ENCODE results near the gene C19orf53.
"Not testable (repeated sequence)": the region's sequence is repeated elsewhere in the genome, so short reads cannot be mapped to it uniquely, and the experiment has no call there.

C19orf53 gene

DNA sequence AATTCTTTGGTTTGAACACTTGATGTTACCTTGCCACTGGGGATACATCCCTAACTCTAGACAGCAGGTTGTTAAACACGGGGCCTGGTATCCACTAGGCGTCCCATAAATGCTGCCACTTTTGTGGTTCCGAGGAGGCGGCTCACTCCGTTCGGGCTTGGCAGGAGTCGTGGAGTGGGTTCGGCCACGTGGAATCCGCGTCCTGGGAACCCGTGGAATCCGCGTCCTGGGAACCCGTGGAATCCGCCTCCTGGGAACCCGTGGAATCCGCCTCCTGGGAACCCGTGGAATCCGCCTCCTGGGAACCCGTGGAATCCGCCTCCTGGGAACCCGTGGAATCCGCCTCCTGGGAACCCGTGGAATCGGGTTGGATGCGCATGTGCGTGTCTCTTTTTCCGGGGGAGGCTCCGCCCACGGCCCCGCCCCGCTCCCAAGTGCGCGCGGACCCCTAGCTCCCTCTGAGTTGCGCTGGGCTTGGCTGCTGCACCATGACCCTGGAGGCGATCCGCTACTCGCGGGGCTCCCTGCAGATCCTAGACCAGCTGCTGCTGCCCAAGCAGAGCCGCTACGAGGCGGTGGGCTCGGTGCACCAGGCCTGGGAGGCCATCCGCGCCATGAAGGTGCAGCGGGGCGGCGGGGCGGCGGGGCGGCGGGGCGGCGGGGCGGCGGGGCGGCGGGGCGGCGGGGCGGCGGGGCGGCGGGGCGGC, 10.0 kb upstream of the C19orf53 start, which contains the start of gene MRI1:
TSS of gene MRI1 (plus strand) at position 422 of the 707 bp plus-strand sequence. CDS start at position 489, 67 bp downstream.
- no peak for DNase-seq

DNA sequence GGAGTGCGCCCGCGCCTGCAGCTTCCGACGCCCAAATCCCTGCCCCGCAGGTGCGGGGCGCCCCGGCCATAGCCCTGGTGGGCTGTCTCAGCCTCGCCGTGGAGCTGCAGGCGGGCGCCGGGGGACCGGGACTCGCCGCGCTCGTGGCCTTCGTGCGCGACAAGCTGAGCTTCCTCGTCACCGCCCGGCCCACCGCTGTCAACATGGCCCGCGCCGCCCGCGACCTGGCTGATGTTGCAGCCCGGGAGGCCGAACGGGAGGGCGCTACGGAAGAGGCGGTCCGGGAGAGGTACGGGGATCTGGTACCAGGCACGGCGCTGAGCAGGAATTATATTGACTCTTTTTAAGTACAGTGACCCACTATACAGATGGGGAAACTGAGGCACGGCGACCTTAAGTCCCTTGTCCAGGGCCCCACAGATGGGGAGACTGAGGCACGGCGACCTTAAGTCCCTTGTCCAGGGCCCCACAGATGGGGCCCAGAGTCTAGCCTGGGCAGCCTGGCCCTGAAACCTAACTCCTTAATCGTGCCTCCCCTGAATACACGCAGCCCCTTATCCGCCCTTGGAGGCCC, 9.3 kb upstream of the C19orf53 start:
- DNase-seq: no peak

DNA sequence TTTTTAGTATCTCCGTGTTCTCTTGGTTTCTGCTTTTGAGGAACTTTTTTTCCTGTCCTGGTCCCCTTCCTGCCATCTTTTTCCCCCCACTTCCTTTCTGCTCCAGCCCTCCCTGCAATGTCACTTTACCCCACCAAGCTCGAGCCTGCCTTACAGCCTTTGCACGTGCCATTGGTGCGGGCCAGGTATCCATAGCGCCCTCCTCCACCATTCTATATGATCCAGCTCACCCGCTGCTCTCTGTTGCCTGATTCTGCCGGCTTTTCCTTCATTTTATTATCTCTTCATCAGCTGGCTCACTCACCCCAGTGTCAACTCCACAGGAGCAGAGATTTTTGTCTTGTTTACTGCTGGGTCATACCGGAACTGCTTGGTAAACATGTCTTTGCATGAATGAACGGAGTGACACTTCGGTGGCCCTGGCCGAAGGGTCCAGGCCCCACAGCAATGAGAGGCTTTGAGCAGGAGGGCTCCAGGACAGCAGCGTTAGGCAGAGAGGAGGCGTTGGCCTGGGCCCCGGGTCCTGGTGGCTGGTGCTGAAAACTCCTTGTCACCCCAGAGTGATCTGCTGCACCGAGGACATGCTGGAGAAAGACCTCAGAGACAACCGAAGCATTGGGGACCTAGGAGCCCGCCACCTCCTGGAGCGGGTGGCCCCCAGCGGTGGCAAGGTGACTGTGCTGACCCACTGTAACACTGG, 8.7 kb upstream of the C19orf53 start:
- DNase-seq: no peak

DNA sequence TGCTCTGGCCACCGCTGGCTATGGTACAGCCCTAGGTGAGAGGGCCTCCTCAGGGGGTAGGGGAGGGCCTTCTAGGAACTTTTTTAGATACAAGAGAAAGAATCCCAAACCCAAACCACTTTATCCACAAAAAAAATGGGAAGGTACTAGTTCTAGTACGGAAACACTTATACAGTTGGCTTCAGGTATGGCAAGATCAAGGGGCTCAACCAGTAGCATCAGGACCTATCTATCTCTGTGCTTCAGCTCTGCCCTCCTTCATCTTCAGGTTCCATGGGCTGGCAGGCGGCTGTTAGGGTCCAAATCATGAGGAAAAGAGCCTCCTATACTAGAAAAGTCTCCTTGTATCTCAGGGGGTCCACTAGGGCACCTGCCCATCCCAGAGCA, 8.2 kb upstream of the C19orf53 start:
- no peak for DNase-seq

DNA sequence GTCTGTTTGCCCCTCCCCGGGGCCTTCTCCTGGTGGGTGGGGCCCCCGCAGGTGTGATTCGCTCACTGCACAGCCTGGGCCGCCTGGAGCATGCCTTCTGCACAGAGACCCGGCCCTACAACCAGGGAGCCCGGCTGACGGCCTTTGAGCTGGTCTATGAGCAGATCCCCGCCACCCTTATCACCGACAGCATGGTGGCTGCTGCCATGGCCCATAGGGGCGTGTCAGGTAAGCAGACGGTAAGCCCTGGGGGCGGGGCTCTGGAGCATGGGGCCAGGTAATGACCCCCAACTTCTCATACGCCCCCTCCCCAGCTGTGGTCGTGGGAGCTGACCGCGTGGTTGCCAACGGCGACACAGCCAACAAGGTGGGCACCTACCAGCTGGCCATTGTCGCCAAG, 5.7 kb upstream of the C19orf53 start:
- no peak for DNase-seq

DNA sequence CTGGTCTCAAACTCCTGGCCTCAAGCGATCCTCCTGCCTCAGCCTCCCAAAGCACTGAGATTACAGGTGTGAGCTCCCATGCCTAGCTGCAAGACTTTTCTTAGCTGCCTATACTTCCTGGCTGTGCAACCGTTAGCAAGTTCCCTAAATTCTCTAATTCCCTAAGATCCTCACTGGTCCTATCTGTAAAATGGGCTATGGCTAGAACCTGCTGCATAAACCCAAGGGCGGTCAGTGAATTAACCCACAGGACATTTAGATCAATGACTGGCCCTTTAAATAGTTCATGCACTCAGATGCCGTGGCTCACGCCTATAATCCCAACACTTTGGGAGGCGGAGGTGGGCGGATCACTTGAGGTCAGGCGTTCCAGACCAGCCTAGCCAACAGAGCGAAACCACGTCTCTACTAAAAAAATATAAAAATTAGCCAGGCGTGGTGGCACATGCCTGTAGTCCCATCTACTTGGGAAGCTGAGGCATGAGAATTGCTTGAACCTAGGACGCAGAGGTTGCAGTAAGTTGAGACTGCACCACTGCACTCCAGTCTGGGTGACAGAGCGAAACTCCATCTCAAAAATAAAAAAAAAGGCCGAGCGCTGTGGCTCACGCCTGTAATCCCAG, 4.1 kb upstream of the C19orf53 start:
- DNase-seq: no peak

DNA sequence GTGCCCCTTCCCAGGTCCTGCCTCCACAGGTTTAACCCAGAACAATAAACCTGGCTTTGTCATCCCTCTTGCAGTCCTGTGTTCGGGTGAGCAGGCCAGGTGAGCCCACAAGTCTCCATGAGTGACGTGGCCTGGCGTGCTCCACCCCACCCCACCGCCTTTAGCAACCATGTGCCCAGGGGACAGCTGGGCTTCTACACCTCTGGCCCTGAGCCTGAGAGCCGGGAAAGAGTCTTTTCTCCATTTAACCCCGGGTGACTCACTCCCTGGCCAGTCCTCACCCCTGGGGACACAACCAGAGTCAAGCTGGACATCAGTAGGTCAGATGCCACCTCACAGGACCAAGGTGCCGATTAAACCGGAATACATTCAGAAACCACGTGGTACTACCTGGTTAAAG, 4.1 kb downstream of the C19orf53 start:
- DNase-seq: no peak

DNA sequence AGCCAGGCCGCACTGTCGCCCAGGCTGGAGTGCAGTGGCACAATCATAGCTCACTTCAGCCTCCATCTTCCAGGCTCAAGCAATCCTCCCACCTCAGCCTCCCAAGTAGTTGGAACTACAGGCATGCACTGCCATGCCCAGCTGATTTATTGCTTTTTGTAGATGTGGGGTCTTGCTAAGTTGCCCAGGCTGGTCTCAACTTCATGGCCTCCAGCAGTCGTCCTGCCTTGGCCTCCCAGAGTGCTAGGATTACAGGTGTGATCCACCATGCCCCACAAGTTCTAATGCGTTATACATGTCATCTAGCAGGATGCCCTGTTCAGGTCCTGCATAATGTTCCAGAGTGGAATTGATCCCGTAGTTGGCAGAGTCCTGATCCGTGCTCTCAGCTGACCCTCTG, 4.6 kb downstream of the C19orf53 start:
- DNase-seq: no peak

DNA sequence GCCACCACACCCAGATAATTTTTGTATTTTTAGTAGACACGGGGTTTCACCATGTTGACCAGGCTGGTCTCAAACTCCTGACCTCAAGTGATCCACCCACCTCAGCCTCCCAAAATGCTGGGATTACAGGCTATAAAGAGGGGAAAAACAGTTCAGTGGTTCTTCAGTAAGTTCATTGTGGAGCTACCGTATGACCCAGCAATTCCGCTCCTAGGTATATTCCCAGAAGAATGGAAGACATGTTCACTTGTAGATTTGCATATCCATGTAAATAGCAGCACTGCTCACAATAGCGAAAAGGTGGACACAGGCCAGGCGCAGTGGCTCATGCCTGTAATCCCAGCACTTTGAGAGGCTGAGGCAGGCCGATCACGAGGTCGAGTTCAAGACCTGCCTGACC, 5.5 kb downstream of the C19orf53 start:
- DNase-seq: not testable (repeated sequence)

DNA sequence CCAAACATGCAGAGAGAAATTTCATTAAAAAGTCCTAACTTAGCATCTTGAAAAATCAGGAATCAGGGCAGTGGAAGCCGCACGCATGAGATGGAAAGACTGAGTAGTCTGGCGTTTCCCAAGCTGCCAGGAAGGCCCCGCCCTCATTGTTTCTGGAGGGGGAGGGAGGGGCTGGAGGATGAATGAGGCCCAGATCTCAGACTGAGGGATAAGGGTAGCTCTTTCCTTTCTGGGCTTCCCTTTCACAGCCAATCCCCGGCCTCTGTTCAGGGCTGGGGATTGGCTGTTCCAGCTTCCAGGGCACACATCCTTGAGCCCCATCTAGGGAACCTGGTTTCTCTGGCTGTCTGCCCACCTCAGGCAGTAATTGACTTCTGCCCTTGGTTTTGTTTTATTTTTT, 7.3 kb downstream of the C19orf53 start:
- DNase-seq: no peak

DNA sequence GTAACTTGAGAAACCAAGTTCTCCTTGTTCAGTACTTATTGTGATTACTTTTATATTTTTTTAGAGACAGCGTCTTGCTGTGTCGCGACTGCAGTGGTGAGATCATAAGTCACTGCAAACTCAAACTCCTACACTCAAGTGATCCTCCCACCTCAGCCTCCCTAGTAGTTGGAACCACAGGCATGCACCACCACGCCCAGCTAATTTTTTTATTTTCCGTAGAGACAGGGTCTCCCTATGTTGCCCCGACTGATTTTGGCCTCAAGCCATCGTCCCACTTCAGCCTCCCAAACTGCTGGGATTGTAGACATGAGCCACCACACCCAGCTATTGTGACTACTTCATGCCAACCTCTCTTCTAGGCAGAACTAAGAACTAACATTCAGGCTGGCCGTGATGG, 8.3 kb downstream of the C19orf53 start:
- DNase-seq: no peak

DNA sequence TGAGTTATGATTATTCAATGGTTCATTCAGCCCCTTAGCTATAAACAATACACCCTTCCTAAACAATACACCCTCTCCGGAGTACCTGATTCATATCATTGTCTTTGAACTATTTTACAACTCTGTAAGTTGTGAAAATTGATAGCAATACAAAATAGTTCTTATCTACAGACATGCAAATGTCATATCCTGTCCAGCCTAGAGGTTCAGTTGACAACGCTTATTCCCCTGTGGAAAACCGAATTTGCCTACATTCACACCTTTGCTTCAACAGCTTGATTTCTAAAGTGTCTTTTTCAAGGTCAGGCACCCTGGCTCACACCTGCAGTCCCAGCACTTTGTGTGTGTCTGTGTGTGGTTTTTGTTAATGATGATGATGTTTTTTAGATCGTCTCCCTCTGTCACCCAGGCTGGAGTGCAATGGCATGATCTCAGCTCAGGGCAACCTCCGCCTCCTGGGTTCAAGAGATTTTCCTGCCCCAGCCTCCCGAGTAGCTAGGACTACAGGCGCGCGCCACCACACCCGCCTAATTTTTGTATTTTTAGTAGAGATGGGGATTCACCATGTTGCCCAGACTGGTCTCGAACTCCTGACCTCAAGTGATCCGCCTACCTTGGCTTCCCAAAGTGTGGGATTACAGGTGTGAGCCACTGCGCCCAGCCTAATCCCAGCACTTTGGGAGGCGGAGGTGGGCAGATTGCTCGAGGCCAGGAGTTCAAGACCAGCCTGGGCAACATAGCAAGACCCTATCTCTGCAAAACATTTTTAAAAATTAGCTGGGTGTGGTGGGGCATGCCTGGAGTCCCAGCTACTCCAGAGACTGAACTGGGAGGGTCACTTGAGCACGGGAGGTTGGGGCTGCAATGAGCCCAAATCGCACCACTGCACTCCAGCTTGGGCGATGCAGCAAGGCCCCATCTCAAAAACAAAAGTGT, 9.6 kb downstream of the C19orf53 start:
- DNase-seq: no peak

DNA sequence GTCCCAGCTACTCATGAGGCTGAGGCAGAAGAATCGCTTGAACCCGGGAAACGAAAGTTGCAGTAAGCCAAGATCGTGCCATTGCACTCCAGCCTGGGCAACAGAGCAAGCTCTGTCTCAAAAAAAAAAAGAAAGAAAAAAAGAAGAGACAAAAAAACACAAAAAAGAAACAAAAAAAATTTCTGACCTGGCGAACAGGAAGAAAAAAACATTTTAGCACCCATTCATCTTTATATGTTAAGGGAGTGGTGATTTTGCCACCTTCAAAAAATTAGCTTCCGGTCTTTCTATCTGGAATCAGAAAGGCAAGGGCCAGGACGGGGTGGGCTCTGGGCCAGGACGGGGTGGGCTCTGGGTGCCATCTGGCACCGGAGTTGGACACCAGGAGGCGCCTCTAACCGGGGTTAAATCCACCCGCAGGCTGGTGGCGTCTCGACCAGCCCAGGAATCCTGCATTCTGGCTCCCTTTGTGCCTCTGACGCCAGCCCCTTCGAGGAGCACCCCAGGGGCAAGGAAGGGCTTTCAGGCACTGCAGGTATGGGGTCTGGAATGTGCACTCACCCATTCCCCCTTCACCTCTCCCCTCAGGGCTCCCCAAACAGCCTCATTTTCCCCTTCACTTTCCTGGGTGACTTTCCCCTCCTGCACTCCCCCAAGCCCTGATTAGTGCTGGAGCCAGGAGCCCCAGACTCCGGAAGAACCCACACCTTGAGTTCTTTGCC, 10.6 kb downstream of the C19orf53 start:
- no peak for DNase-seq

DNA sequence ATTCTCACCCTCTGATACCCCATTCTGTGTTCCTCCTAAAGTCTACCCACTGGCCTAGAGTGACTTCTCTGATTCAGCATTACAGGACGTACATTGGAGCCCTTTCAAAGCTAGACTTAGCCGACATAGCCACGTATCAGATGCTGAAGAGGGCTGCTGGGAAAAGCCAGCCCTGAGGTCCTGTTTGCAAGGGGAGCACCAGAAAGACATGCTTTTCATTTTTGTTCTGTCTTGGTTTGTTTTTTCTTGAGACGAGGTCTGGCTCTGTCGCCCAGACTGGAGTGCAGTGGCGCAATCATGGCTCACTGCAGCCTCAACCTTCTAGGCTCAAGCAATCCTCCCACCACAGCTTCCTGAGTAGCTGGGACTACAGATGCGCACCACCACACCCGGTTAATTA, 14.7 kb downstream of the C19orf53 start:
- no peak for DNase-seq

DNA sequence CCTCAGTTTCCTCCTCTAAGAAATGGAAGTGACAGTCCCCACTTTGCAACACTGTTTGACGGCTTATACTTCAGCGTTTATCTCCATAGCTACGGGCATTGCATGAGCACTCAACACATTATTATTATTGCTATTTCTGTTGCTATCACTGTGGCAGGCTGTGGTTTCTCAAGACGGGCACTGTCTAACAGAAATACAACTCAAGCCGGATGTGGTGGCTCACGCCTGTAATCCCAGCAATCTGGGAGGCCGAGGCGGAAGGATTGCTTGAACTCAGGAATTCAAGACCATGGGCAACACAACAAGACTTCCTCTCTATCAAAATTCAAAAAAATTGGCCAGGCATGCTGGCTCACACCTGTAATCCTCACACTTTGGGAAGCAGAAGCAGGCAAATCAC, 16.1 kb downstream of the C19orf53 start:
- no peak for DNase-seq

DNA sequence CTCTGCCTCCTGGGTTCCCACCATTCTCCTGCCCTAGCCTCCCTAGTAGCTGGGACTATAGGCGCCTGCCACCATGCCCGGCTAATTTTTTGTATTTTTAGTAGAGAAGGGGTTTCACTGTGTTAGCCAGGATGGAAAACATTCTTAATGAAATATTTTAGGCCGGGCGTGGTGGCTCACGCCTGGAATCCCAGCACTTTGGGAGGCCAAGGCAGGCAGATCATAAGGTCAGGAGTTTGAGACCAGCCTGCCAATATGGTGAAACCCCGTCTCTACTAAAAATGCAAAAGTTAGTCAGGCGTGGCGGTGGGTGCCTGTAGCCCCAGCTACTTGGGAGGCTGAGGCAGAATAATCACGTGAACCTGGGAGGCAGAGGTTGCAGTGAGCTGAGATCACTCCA, 19.1 kb downstream of the C19orf53 start:
- DNase-seq: not testable (repeated sequence)

DNA sequence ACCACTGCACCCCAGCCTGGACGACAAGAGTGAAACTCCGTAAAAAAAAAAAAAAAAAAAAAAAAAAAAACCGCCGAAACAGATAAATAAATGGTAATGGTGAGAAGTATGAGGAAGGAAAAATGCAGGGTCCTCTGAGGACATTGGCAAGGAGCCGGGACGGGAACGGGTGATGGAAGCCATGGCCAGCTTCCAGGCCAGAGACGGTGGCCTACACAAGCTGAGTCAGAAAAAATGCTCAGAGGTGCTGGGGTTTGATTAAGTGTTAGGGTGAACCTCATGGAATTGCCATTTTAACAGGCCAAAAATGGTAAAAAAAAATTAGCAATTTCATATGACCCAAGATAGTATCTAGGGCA, 20.1 kb downstream of the C19orf53 start:
- no peak for DNase-seq

DNA sequence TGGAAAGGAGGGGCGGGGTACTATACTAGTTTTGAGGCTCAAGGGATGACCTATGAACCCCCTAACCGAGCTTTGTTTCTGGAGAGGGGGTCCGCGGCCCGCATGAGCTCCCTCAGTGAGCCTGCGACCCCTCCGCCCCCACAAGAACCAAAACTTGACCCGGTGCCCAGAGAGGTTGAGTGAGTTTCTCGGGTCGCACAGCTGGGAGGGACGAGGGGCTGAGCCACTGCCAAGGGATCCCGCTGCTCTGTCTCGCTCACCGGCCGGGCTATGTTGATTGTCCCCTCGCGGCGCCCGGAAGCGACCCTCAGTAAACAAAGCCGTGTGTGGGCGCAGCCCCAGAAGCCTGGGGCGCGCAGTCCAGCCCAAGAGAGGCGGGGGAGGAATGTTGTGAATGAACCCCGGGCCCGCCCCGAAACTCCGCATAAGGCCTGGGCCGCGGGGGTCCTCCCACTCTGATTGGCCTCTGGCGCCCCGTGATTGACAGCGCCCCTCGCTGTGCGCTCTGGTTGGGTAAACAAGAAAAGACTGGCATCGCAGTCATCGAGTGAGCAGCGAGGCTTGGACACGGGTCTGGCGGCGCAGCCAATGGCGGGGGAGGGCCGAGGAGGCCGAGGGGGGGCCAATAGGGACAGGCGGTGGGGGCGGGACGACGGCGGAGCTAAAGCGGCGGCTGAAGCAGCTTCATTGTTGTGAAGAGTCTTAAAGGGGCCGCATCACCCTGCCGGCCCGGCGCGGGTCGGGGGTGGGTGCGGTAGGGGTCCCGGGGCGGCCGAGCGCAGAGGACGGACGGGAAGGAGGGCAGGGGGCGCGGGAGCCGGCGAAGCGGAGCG, 20.7 kb downstream of the C19orf53 start, which contains the start of gene ZSWIM4:
TSS of gene ZSWIM4 (plus strand) at position 687 of the 833 bp plus-strand sequence. CDS start 206 bp downstream, outside the sequence.
- DNase-seq: peak; percentile 55

DNA sequence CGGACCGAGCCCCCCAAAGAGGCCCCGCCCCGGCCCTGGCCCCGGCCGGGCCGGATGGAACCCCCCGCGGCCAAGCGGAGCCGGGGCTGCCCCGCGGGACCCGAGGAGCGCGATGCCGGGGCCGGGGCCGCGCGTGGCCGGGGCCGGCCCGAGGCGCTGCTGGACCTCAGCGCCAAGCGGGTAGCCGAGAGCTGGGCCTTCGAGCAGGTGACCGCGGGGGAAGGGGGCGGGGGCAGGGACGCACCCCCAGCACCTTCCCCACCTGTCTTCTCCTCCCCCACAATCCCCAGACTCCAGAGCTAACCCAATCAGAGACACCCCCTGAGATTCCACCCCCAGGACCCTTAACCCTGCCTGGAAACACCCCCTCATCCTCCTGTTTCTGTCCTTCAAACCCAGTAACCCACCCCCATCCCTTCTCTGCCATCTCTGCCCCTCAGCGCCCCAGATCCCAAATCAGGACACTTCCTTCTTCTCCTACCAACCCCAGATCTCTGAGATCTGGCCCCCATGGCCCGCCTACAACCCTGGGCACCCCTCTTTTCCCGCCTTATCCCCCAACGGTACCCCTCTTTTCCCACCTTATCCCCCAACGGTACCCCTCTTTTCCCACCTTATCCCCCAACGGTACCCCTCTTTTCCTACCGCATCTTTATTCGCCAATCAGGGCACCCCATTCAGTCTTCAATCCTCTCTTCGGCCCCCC, 21.5 kb downstream of the C19orf53 start:
- no peak for DNase-seq
